Testis (tissue), 3 donors: ENCODE measurements around the gene SRGAP1. TPM values are rescaled to one million over a fixed set of nuclear protein-coding genes. Genes with fewer than 3 reads are reported as not detected.

Source experiments
- DNase-seq: peaks from one replicate; pipeline ENCODE4 v3.0.0-alpha.2; 2019
- H3K27ac ChIP-seq, 2 donors: fragments of 200-600 bp; sonication (generic); one replicate each; pipeline ENCODE4 v1.5.1; 2019
- H3K27me3 ChIP-seq: fragments of 200-600 bp; sonication (generic); one replicate; pipeline ENCODE4 v1.5.1; 2019
- H3K36me3 ChIP-seq: fragments of 200-600 bp; sonication (generic); one replicate; pipeline ENCODE4 v1.5.1; 2017; ENCODE audit warnings: low read depth; ENCODE audit errors: missing control alignments
- H3K4me1 ChIP-seq: fragments of 200-600 bp; sonication (generic); one replicate; pipeline ENCODE4 v1.5.1; 2019
- H3K4me3 ChIP-seq, 2 donors: fragments of 200-600 bp; sonication (generic); one replicate each; pipeline ENCODE4 v1.5.1; 2017 to 2019
- H3K9me3 ChIP-seq: fragments of 200-600 bp; sonication (generic); one replicate; pipeline ENCODE4 v1.5.1; 2017
- POLR2A ChIP-seq: fragments of 450-650 bp; IDR thresholded peaks from one replicate; pipeline ENCODE4 v1.6.1; 2017; ENCODE audit warnings: antibody characterized with exemption, mild to moderate bottlenecking, moderate library complexity
- WGBS, 2 donors: methylation state at CpG; one replicate each; pipeline ENCODE4 v1.1.5; 2018; 5-methylcytosine and 5-hydroxymethylcytosine counted together
- intact Hi-C: fragments of 100-400 bp; cut with DNase I; formaldehyde crosslinking; loops from one replicate; pipeline ENCODE4 v1.15.1; 2023; ENCODE audit warnings: low total_unique reads
- polyA plus RNA-seq: library from polyadenylated mRNA; stranded (reverse); fragments of 350-450 nt; fragmentation: Illumina TruSeq; extraction: RNeasy Lipid Tissue Mini Kit (QIAGEN cat#74804); gene quantifications from one replicate; pipeline ENCODE4 v1.2.3, GENCODE V29; 2014; ENCODE audit warnings: low read depth, low replicate concordance; ENCODE audit not compliant: insufficient read depth
- total RNA-seq, 2 donors: library from RNA; depleted of rRNA; stranded (reverse); fragments of >200 nt; gene quantifications; one replicate each; pipeline ENCODE4 v1.2.3, GENCODE V29; 2016
- TF ChIP-seq, protein P1 (sequence below), 3 experiments: fragments of 450-650 bp in 2 of 3; fragments of 200-600 bp in 1 of 3; sonication (generic) in 1 of 3; IDR thresholded peaks; one replicate each; pipeline ENCODE4 v1.5.1; 2016 to 2019; ENCODE audit warnings: antibody characterized with exemption in 3 of 3, mild to moderate bottlenecking in 2 of 3, moderate library complexity in 1 of 3

Gene SRGAP1
- total and polyA plus RNA-seq, 3 donors from 2014 or later, result 9.4 to 47.2 (median 26.9) TPM

DNA sequence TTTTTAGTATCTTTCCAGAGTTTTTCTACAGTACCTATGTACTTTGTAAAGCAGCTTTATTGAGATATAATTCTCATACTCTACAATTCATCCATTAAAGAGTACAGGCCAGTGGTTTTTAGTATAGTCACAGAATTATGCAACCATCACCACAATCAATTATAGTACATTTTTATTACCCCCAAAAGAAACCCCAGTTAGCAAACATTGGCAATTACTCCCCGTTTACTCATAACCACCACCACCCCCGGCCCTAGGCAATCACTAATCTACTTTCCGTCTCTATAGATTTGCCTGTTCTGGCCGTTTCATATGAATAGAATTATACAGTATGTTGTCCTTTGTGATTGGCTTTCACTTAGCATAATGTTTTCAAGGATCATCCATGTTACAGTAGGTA, 257.8 kb downstream of the SRGAP1 start:
- no peak overlapping the region for H3K4me3 ChIP-seq
- no peaks in the 10 kb centered on the region for H3K9me3 ChIP-seq
- H3K27me3 ChIP-seq, result no peaks in the 10 kb centered on the region
- 92 to 94% methylated on average over 4 of the region's 4 CpGs for WGBS, 2 donors
- no peak for DNase-seq
- no peak overlapping the region for H3K27ac ChIP-seq
- TF ChIP-seq POLR2A, result no peak
- TF ChIP-seq, protein P1, sequence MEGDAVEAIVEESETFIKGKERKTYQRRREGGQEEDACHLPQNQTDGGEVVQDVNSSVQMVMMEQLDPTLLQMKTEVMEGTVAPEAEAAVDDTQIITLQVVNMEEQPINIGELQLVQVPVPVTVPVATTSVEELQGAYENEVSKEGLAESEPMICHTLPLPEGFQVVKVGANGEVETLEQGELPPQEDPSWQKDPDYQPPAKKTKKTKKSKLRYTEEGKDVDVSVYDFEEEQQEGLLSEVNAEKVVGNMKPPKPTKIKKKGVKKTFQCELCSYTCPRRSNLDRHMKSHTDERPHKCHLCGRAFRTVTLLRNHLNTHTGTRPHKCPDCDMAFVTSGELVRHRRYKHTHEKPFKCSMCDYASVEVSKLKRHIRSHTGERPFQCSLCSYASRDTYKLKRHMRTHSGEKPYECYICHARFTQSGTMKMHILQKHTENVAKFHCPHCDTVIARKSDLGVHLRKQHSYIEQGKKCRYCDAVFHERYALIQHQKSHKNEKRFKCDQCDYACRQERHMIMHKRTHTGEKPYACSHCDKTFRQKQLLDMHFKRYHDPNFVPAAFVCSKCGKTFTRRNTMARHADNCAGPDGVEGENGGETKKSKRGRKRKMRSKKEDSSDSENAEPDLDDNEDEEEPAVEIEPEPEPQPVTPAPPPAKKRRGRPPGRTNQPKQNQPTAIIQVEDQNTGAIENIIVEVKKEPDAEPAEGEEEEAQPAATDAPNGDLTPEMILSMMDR (IDR thresholded peaks at IDR 0.05), result no peak
- intact Hi-C loops, result no loop called here
- H3K36me3 ChIP-seq, result no peaks in the 10 kb centered on the region
- no peaks in the 10 kb centered on the region for H3K4me1 ChIP-seq

DNA sequence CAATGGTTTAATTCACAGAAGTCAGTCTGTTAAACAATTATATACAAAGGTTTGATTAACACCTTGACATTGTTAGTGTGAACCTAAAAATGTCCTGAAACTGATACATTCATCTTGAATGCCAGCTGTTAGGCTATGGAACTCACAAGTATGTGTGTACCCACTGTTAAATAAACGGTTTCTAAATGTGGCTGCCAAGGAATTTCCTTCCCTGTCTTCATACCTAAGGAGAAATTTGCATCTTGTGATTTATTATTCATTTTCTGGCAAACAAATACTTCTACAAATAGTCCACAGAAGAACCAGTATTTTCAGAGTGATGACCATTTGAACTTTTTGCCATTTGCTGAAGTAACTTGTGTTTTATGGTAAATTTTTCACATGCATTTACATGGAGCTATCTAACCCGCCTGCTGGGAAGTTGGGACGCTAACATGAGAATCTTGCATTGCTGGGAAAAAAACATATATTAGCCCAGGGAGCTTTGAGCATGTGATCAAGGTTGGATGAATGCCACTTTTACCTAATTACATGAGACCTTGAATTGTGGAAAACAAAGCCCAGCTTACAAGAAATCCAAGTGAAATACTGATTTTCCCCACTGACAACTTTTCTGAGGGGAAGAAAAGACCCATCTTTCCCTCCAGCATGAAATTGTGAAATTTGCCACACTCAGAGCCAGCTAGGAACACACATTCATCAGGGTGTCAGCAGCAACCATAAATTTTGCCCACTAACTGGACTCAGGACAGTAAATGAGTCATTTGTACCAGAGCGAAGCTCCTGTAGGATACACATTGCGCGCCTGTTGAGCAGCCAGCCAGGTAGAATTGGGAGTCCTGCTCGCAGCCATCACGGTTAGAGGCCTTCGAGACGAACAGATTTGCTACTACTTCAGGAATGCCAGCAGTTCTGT, 259.6 kb downstream of the SRGAP1 start:
- TF ChIP-seq POLR2A, result no peak
- TF ChIP-seq, protein P1 (IDR thresholded peaks at IDR 0.05), result no peak
- Histone ChIP-seq H3K36me3 (no peaks in the 10 kb centered on the region), H3K27me3 (no peaks in the 10 kb centered on the region), H3K4me1 (no peaks in the 10 kb centered on the region), H3K4me3 (no peak overlapping the region), H3K9me3 (no peaks in the 10 kb centered on the region), H3K27ac (no peak overlapping the region)
- 91 to 93% methylated on average over 10 of the region's 10 CpGs for WGBS, 2 donors
- no peak for DNase-seq
- intact Hi-C loops, result no loop called here

DNA sequence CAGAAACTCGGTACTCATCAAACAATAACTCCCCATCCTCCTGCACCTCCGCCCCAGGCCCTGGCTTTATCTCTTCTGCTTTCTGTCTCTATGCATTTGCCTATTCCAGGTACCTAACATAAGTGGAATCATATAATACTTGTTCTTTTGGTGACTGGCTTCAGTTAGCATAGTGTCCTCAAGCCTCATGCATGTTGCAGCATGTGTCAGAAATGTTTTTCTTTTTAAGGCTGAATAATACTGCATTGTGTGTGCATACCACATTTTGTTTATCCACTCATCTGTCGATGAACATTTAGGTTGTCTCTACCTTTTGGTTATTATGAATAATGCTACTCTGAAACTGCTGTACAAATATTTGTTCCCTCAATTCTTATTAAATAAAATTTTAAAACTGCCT, 260.5 kb downstream of the SRGAP1 start:
- no peak for TF ChIP-seq POLR2A
- TF ChIP-seq, protein P1 (IDR thresholded peaks at IDR 0.05), result no peak
- Histone ChIP-seq H3K36me3 (no peaks in the 10 kb centered on the region), H3K27ac (no peak overlapping the region), H3K4me1 (no peaks in the 10 kb centered on the region), H3K27me3 (no peaks in the 10 kb centered on the region), H3K9me3 (no peaks in the 10 kb centered on the region), H3K4me3 (no peak overlapping the region)
- intact Hi-C loops, result no loop called here
- no peak for DNase-seq
- 90 to 91% methylated on average over 3 of the region's 3 CpGs for WGBS, 2 donors

DNA sequence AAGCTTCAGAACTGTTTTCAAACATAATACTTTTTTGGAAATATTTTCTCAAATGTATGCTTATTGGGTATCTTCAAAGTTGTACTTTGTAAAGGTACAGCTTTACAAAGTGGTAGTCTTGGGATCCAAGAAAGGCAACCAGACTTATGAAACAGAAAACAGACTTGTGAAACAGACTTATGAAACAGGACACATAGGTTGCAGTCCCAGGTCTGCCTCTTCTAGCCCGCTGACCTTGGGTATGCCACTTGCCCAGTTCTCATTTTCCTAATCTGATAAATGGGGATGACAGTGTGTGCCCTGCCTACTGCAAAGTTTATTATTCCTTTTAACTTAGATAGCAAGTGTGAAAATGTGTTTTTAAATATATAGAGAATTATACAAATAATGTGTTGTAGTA, 263.3 kb downstream of the SRGAP1 start:
- DNase-seq, result no peak
- Histone ChIP-seq H3K27me3 (no peaks in the 10 kb centered on the region), H3K4me3 (no peak overlapping the region), H3K27ac (no peak overlapping the region), H3K9me3 (no peaks in the 10 kb centered on the region), H3K4me1 (no peaks in the 10 kb centered on the region), H3K36me3 (no peaks in the 10 kb centered on the region)
- TF ChIP-seq, protein P1 (IDR thresholded peaks at IDR 0.05), result no peak
- no peak for TF ChIP-seq POLR2A
- WGBS, 2 donors, result 86 to 91% methylated on average over 1 of the region's 1 CpG
- intact Hi-C loops, result no loop called here

DNA sequence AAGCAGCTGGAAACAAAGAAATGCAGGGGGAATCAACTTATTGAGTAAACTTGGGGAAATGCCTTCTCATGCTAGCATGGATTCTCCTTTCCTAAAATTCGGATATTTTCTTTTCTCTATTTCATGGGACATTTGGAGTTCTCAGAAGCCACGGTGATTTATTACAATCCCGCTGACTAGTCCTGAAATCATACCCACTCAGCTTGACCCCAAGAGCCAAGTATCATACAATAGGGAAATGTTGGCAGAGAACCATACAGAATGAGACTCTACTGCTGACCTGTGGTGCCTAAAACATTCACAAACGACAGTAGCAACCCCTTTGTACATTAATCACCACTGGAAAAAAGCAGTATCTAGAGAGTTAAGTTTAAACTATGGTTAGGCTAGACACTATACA, 265.2 kb downstream of the SRGAP1 start:
- TF ChIP-seq, protein P1 (IDR thresholded peaks at IDR 0.05), result no peak
- no peak for TF ChIP-seq POLR2A
- DNase-seq, result no peak
- Histone ChIP-seq H3K4me1 (no peaks in the 10 kb centered on the region), H3K9me3 (no peaks in the 10 kb centered on the region), H3K4me3 (no peak overlapping the region), H3K27ac (no peak overlapping the region), H3K36me3 (no peaks in the 10 kb centered on the region), H3K27me3 (no peaks in the 10 kb centered on the region)
- 86 to 91% methylated on average over 4 of the region's 4 CpGs for WGBS, 2 donors
- intact Hi-C loops, result no loop called here
